Fibroblast of lung (primary cell): ENCODE results near the gene TTLL3.

Experiments used
- EZH2 ChIP-seq: IDR thresholded peaks from 2 replicates; pipeline ENCODE4 v1.5.1; 2012; ENCODE audit warnings: low read length, control low read depth, mild to moderate bottlenecking; ENCODE audit errors: missing control alignments
- TF ChIP-seq, protein P1 (sequence below), 2 donors: IDR thresholded peaks in 1 of 2; conservative IDR thresholded peaks in 1 of 2; 1 replicate in 1 of 2; 2 replicates in 1 of 2; pipeline ENCODE4 v1.5.1; 2011 to 2012; ENCODE audit warnings: low read length in 2 of 2, control low read depth in 1 of 2, inconsistent platforms in 1 of 2, low read depth in 1 of 2, mild to moderate bottlenecking in 1 of 2

DNA sequence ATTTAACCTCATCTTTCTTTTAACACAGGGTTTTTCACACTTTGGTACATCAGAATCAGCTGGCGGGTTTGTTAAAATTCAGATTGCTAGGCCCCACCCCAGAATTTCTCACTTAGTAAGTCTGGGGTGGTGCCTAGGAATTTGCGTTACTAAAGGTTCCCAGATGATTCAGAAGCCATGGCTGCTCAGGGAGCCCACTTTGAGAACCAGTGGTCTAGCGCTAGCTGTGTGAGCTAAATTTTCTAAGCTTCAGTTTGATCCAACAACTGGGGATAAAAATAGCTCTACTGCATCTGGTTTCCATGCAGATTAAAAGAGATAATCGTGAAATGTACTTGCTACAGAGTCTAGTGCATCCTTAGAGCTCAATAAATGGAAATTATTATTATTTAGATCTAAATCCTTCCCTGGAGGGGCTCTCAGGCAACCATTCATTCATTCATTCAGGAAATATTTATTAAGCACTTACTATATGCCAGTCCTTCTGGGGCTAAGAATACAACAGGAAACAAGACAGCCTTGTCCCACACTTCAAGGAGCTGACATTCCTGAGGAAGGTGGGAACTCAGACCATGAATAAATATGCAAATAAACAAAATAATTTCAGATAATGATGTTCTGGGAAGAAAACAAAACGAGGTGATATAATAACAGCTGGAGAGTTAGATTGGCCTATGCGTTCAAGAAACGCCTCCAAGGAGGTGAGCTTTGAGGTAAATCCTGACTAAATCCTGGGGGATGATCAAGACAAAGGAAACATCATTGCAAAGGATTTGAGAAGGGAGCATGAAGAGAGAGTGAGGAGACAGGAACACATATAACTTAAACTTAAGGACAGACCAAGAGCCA is 73.9 kb downstream of the TTLL3 start:
- TF ChIP-seq EZH2: no peak
- TF ChIP-seq, protein P1, sequence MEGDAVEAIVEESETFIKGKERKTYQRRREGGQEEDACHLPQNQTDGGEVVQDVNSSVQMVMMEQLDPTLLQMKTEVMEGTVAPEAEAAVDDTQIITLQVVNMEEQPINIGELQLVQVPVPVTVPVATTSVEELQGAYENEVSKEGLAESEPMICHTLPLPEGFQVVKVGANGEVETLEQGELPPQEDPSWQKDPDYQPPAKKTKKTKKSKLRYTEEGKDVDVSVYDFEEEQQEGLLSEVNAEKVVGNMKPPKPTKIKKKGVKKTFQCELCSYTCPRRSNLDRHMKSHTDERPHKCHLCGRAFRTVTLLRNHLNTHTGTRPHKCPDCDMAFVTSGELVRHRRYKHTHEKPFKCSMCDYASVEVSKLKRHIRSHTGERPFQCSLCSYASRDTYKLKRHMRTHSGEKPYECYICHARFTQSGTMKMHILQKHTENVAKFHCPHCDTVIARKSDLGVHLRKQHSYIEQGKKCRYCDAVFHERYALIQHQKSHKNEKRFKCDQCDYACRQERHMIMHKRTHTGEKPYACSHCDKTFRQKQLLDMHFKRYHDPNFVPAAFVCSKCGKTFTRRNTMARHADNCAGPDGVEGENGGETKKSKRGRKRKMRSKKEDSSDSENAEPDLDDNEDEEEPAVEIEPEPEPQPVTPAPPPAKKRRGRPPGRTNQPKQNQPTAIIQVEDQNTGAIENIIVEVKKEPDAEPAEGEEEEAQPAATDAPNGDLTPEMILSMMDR (conservative IDR thresholded peaks at IDR 0.05 in 1 of 2, IDR thresholded peaks at IDR 0.05 in 1 of 2; ENCODE audit: low read depth in 1 of 2, low read length in 2 of 2): no peak
